CD14-positive monocyte (primary cell): Measurements from ENCODE around the gene LRP8. TPM values are rescaled to one million over a fixed set of nuclear protein-coding genes. Genes with fewer than 3 reads are reported as not detected.

Experiments used
- DNase-seq, 3 donors: peaks; one replicate each; pipeline ENCODE4 v3.0.0-alpha.2; 2011 to 2022
- H2AFZ ChIP-seq: 2 replicates; pipeline ENCODE4 v1.6.0; 2012; ENCODE audit warnings: mild to moderate bottlenecking, low read depth, low read length, inconsistent platforms; ENCODE audit not compliant: insufficient read depth, poor library complexity, severe bottlenecking
- H3K27ac ChIP-seq, 2 donors: 1 replicate in 1 of 2; 2 replicates in 1 of 2; pipeline ENCODE4 v1.5.1; 2012 to 2013; ENCODE audit warnings: low read length in 2 of 2, control low read depth in 1 of 2, inconsistent platforms in 1 of 2, low read depth in 1 of 2, mild to moderate bottlenecking in 1 of 2
- H3K27me3 ChIP-seq, 2 donors: one replicate each; pipeline versions ENCODE4 v1.6.0 to v1.6.1; 2011 to 2013; ENCODE audit warnings: low read length in 2 of 2; ENCODE audit not compliant: control insufficient read depth in 2 of 2, insufficient read depth in 2 of 2
- H3K36me3 ChIP-seq, 2 donors: replicated peaks in 1 of 2; 1 replicate in 1 of 2; 2 replicates in 1 of 2; pipeline versions ENCODE4 v1.5.1 to v1.6.1; 2012 to 2013; ENCODE audit warnings: low read length in 2 of 2, control low read depth in 1 of 2, inconsistent platforms in 1 of 2, mild to moderate bottlenecking in 1 of 2; ENCODE audit not compliant: insufficient read depth in 2 of 2, control insufficient read depth in 1 of 2
- H3K4me1 ChIP-seq, 2 donors: 1 replicate in 1 of 2; 2 replicates in 1 of 2; pipeline versions ENCODE4 v1.5.1 to v1.6.1; 2012 to 2013; ENCODE audit warnings: low read length in 2 of 2, control low read depth in 1 of 2, inconsistent platforms in 1 of 2, mild to moderate bottlenecking in 1 of 2, moderate library complexity in 1 of 2; ENCODE audit not compliant: insufficient read depth in 2 of 2, control insufficient read depth in 1 of 2
- H3K4me2 ChIP-seq: replicated peaks from 2 replicates; pipeline ENCODE3; 2012; ENCODE audit warnings: low read length, moderate library complexity, mild to moderate bottlenecking; ENCODE audit not compliant: poor library complexity, severe bottlenecking; ENCODE audit errors: extremely low read depth
- H3K4me3 ChIP-seq, 3 experiments: fragments of 200-600 bp in 1 of 3; sonication (generic) in 1 of 3; replicated peaks in 1 of 3; 1 replicate in 2 of 3; 2 replicates in 1 of 3; pipeline ENCODE4 v1.5.1; 2011 to 2013; ENCODE audit warnings: low read length in 3 of 3, mild to moderate bottlenecking in 3 of 3, control low read depth in 2 of 3, low read depth in 2 of 3, inconsistent platforms in 1 of 3, moderate library complexity in 1 of 3
- H3K79me2 ChIP-seq: 2 replicates; pipeline ENCODE4 v1.6.0; 2012; ENCODE audit warnings: mild to moderate bottlenecking, control low read depth, inconsistent platforms, low read length, moderate library complexity; ENCODE audit not compliant: insufficient read depth
- H3K9ac ChIP-seq: 2 replicates; pipeline ENCODE4 v1.6.0; 2017; ENCODE audit warnings: low read length, mild to moderate bottlenecking; ENCODE audit not compliant: insufficient read depth, poor library complexity, severe bottlenecking
- H3K9me3 ChIP-seq, 2 donors: replicated peaks in 1 of 2; 1 replicate in 1 of 2; 2 replicates in 1 of 2; pipeline versions ENCODE4 v1.5.1 to v1.6.1; 2012 to 2013; ENCODE audit warnings: low read length in 2 of 2, control low read depth in 1 of 2; ENCODE audit not compliant: control insufficient read depth in 1 of 2, insufficient read depth in 1 of 2
- H4K20me1 ChIP-seq: 2 replicates; pipeline ENCODE4 v1.6.0; 2012; ENCODE audit warnings: mild to moderate bottlenecking, low read length, control low read depth, moderate library complexity; ENCODE audit not compliant: insufficient read depth
- H3K27ac Mint-ChIP-seq, 7 donors: one replicate each; pipeline ENCODE4 v1.8.0; 2020; ENCODE audit warnings: mild to moderate bottlenecking in 7 of 7, mixed read lengths in 7 of 7, moderate library complexity in 6 of 7, inconsistent platforms in 2 of 7
- H3K27me3 Mint-ChIP-seq, 3 donors: one replicate each; pipeline ENCODE4 v1.8.0; 2021 to 2022; ENCODE audit warnings: low read depth in 3 of 3, mild to moderate bottlenecking in 3 of 3, mixed read lengths in 3 of 3, moderate library complexity in 3 of 3, inconsistent platforms in 1 of 3
- H3K36me3 Mint-ChIP-seq, 2 donors: one replicate each; pipeline ENCODE4 v1.8.0; 2020; ENCODE audit warnings: mixed read lengths in 2 of 2, inconsistent platforms in 1 of 2, mild to moderate bottlenecking in 1 of 2
- H3K4me1 Mint-ChIP-seq: one replicate; pipeline ENCODE4 v1.8.0; 2020; ENCODE audit warnings: mild to moderate bottlenecking, mixed read lengths
- H3K4me3 Mint-ChIP-seq, 2 donors: one replicate each; pipeline ENCODE4 v1.8.0; 2020; ENCODE audit warnings: mild to moderate bottlenecking in 2 of 2, mixed read lengths in 2 of 2, moderate library complexity in 1 of 2
- H3K9me3 Mint-ChIP-seq, 7 donors: one replicate each; pipeline ENCODE4 v1.8.0; 2020 to 2022; ENCODE audit warnings: mixed read lengths in 7 of 7, mild to moderate bottlenecking in 6 of 7, moderate library complexity in 6 of 7, inconsistent platforms in 2 of 7
- CTCF ChIP-seq: fragments of 200-600 bp; IDR thresholded peaks from one replicate; pipeline ENCODE4 v1.8.0; 2022; ENCODE audit warnings: antibody characterized with exemption, mild to moderate bottlenecking
- WGBS: methylation state at CpG from one replicate; pipeline ENCODE4 v1.1.5; 2013; ENCODE audit warnings: missing lambda C conversion rate; ENCODE audit not compliant: insufficient coverage; 5-methylcytosine and 5-hydroxymethylcytosine counted together
- intact Hi-C, 2 donors: fragments of 100-400 bp; cut with micrococcal nuclease; formaldehyde crosslinking; loops; one replicate each; pipeline versions ENCODE4 v1.15.0 to v1.15.1; 2023
- polyA plus RNA-seq, 3 donors: library from polyadenylated mRNA; depleted of rRNA in 1 of 3; unstranded in 2 of 3; stranded (reverse) in 1 of 3; fragments of 300-500 nt in 2 of 3; fragments of >200 nt in 1 of 3; fragmentation: Illumina TruSeq in 2 of 3; gene quantifications; 1 replicate in 2 of 3; 2 replicates in 1 of 3; pipeline ENCODE4 v1.2.3, GENCODE V29; 2012 to 2021

LRP8 gene
- polyA plus RNA-seq, 3 donors, result 0.76 to 11.3 (median 0.95) TPM

- no peaks in the 10 kb centered on the region for H3K36me3 ChIP-seq
- WGBS, result 95% methylated on average over 3 of the region's 3 CpGs
- H3K4me3 ChIP-seq, result no peak overlapping the region
- no peak overlapping the region for H2AFZ ChIP-seq
- Mint-ChIP-seq H3K27me3 (peaks cover 1 to 11% (median 6%) of the 10 kb centered on the region in 3 donors), H3K36me3 (peaks cover 4 to 5% of the 10 kb centered on the region in 2 donors), H3K9me3 (no peaks in the 10 kb centered on the region), H3K4me1 (peaks cover 36% of the 10 kb centered on the region), H3K4me3 (no peak overlapping the region), H3K27ac (peak overlapping the region in 2 of 7 donors; percentile 40 to 59)
- H3K79me2 ChIP-seq, result peaks cover 4% of the 10 kb centered on the region
- TF ChIP-seq CTCF, result no peak
- H4K20me1 ChIP-seq, result peaks cover 3% of the 10 kb centered on the region
- H3K4me1 ChIP-seq, result peaks cover 27 to 35% of the 10 kb centered on the region in 2 donors
- H3K4me2 ChIP-seq, result no peak overlapping the region
- H3K9ac ChIP-seq, result no peak overlapping the region
- H3K9me3 ChIP-seq, result no peaks in the 10 kb centered on the region
- no peaks in the 10 kb centered on the region for H3K27me3 ChIP-seq
- DNase-seq, result no peak
- intact Hi-C loops, result no loop called here
- no peak overlapping the region for H3K27ac ChIP-seq
Observed at GRCh38 chr1:53332186-53332564, 4.3 kb upstream of the LRP8 start.

DNA sequence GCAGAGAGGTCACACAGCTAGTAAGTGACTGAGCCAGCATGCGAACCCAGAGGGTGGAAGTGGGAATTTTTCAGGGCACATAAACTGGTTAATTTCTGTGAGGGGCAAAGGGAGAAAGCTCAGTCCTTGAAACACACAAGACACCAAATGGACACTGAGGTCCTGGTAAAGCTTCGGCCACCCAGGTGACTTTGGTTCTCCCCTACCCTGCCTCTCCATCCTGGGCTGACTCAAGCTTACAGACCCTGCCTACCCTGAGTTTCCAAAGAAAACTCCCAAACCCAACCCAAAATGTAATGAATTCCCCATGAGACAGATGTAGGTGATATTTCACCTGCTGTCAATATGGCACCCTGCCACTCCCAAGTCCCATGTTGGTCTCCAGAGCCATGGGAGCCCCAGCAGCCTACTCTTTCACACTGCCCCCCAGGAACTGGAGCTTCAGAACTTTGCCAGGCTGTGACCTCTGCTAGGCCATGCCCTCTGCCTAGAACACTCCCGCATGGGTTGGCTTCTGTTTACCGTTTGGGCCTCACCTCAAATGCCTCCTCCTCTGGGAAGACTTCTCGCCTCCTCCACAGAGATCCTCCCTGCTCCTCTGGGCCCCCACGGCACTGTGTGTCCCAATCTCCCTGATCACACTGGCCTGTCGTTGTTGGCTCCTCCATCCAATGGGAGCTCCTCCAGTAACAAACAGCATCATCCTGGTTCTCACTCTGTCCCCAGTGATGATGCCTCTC lies 3.7 kb upstream of the LRP8 start:
- no peak for DNase-seq
- no peak overlapping the region for H3K27ac ChIP-seq
- 100% methylated on average over 5 of the region's 7 CpGs for WGBS
- no peaks in the 10 kb centered on the region for H3K36me3 ChIP-seq
- H3K27ac Mint-ChIP-seq, result peak overlapping the region in 2 of 7 donors; percentile 36 to 59
- no peak overlapping the region for H3K9ac ChIP-seq
- H3K4me3 ChIP-seq, result no peak overlapping the region
- TF ChIP-seq CTCF, result no peak
- peaks cover 4 to 5% of the 10 kb centered on the region in 2 donors for H3K36me3 Mint-ChIP-seq
- H3K27me3 ChIP-seq, result no peaks in the 10 kb centered on the region
- peaks cover 41% of the 10 kb centered on the region for H3K4me1 Mint-ChIP-seq
- H3K79me2 ChIP-seq, result peaks cover 8% of the 10 kb centered on the region
- no peak overlapping the region for H2AFZ ChIP-seq
- peaks cover 7% of the 10 kb centered on the region for H4K20me1 ChIP-seq
- H3K9me3 Mint-ChIP-seq, result no peaks in the 10 kb centered on the region
- no peak overlapping the region for H3K4me3 Mint-ChIP-seq
- H3K27me3 Mint-ChIP-seq, result peaks cover 1 to 11% (median 6%) of the 10 kb centered on the region in 3 donors
- no peak overlapping the region for H3K4me2 ChIP-seq
- no peaks in the 10 kb centered on the region for H3K9me3 ChIP-seq
- peaks cover 33 to 40% of the 10 kb centered on the region in 2 donors for H3K4me1 ChIP-seq
- intact Hi-C loops, result no loop called here
